H9 (cell line): ENCODE data around the gene SLC25A53. TPM values are rescaled to one million over a fixed set of nuclear protein-coding genes. Genes with fewer than 3 reads are reported as not detected.

ENCODE experiments used
- DNase-seq: peaks from one replicate; pipeline ENCODE4 v3.0.0-alpha.2; 2017
- H2AFZ ChIP-seq: one replicate; pipeline ENCODE4 v1.6.1; 2013; ENCODE audit warnings: mild to moderate bottlenecking, low read length, control low read depth, moderate library complexity
- H2AK5ac ChIP-seq: 2 replicates; pipeline ENCODE4 v1.6.1; 2013; ENCODE audit warnings: low read length, control low read depth, mixed read lengths; ENCODE audit not compliant: insufficient read length
- H2BK120ac ChIP-seq: one replicate; pipeline ENCODE4 v1.6.1; 2013; ENCODE audit warnings: low read depth, mild to moderate bottlenecking, low read length, control low read depth, inconsistent platforms; ENCODE audit not compliant: poor library complexity, severe bottlenecking
- H2BK12ac ChIP-seq: 2 replicates; pipeline ENCODE4 v1.6.1; 2013; ENCODE audit warnings: low read length, control low read depth, mixed read lengths, low read depth; ENCODE audit not compliant: insufficient read length
- H2BK15ac ChIP-seq: 2 replicates; pipeline ENCODE4 v1.6.1; 2013; ENCODE audit warnings: low read depth, low read length, control low read depth
- H2BK20ac ChIP-seq: one replicate; pipeline ENCODE4 v1.6.1; 2013; ENCODE audit warnings: low read depth, mild to moderate bottlenecking, low read length, control low read depth, inconsistent platforms; ENCODE audit not compliant: poor library complexity, severe bottlenecking
- H2BK5ac ChIP-seq: 2 replicates; pipeline ENCODE4 v1.6.1; 2013; ENCODE audit warnings: low read length, control low read depth, mixed read lengths; ENCODE audit not compliant: insufficient read length
- H3K14ac ChIP-seq: 2 replicates; pipeline ENCODE4 v1.6.1; 2013; ENCODE audit warnings: low read length, control low read depth; ENCODE audit not compliant: insufficient read depth
- H3K18ac ChIP-seq: 2 replicates; pipeline ENCODE4 v1.6.1; 2013; ENCODE audit warnings: low read depth, mild to moderate bottlenecking, mixed read lengths, low read length, control low read depth; ENCODE audit not compliant: insufficient read length
- H3K23ac ChIP-seq: 2 replicates; pipeline ENCODE4 v1.6.1; 2013; ENCODE audit warnings: low read length, control low read depth, mixed read lengths, low read depth; ENCODE audit not compliant: insufficient read length
- H3K23me2 ChIP-seq: 2 replicates; pipeline ENCODE4 v1.6.1; 2013; ENCODE audit warnings: low read depth, mild to moderate bottlenecking, mixed read lengths, low read length, control low read depth; ENCODE audit not compliant: insufficient read length, poor library complexity, severe bottlenecking
- H3K27ac ChIP-seq: 2 replicates; pipeline ENCODE4 v1.5.1; 2013; ENCODE audit warnings: low read length, control low read depth, mixed read lengths, low read depth; ENCODE audit not compliant: insufficient read length
- H3K27me3 ChIP-seq: 2 replicates; pipeline ENCODE4 v1.6.1; 2013; ENCODE audit warnings: low read length, control low read depth, inconsistent platforms; ENCODE audit not compliant: insufficient read depth
- H3K4ac ChIP-seq: 2 replicates; pipeline ENCODE4 v1.6.1; 2013; ENCODE audit warnings: low read depth, mild to moderate bottlenecking, control low read depth, inconsistent platforms, low read length, moderate library complexity
- H3K4me1 ChIP-seq: 2 replicates; pipeline ENCODE4 v1.6.1; 2013; ENCODE audit warnings: low read length, control low read depth, inconsistent platforms; ENCODE audit not compliant: insufficient read depth
- H3K4me2 ChIP-seq: 2 replicates; pipeline ENCODE4 v1.6.1; 2013; ENCODE audit warnings: low read length, control low read depth, mixed read lengths; ENCODE audit not compliant: insufficient read length, insufficient read depth
- H3K56ac ChIP-seq: 2 replicates; pipeline ENCODE4 v1.6.1; 2013; ENCODE audit warnings: low read depth, mild to moderate bottlenecking, mixed read lengths, low read length, control low read depth; ENCODE audit not compliant: insufficient read length
- H3K79me1 ChIP-seq: 2 replicates; pipeline ENCODE4 v1.6.1; 2013; ENCODE audit warnings: low read depth, mild to moderate bottlenecking, moderate library complexity, low read length, control low read depth, inconsistent platforms; ENCODE audit not compliant: insufficient read depth, poor library complexity, severe bottlenecking
- H3K79me2 ChIP-seq: 2 replicates; pipeline ENCODE4 v1.6.1; 2013; ENCODE audit warnings: low read length, control low read depth, inconsistent platforms; ENCODE audit not compliant: insufficient read depth
- H3K9ac ChIP-seq: 2 replicates; pipeline ENCODE4 v1.6.1; 2013; ENCODE audit warnings: low read length, control low read depth, mixed read lengths; ENCODE audit not compliant: insufficient read length; ENCODE audit errors: extremely low read depth
- H3K9me3 ChIP-seq: one replicate; pipeline ENCODE4 v1.6.1; 2013; ENCODE audit warnings: low read depth, low read length, inconsistent platforms; ENCODE audit not compliant: control insufficient read depth
- H3T11ph ChIP-seq: one replicate; pipeline ENCODE4 v1.6.1; 2013; ENCODE audit warnings: mild to moderate bottlenecking, low read length, control low read depth, inconsistent platforms
- H4K20me1 ChIP-seq: one replicate; pipeline ENCODE4 v1.6.1; 2013; ENCODE audit not compliant: control insufficient read depth, insufficient read length, insufficient read depth
- H4K5ac ChIP-seq: 2 replicates; pipeline ENCODE4 v1.6.1; 2013; ENCODE audit warnings: low read depth, mild to moderate bottlenecking, mixed read lengths, low read length, control low read depth; ENCODE audit not compliant: insufficient read length
- H4K8ac ChIP-seq: replicated peaks from 2 replicates; pipeline ENCODE4 v1.6.1; 2013; ENCODE audit warnings: low read length, control low read depth, mixed read lengths, low read depth; ENCODE audit not compliant: insufficient read length
- H4K91ac ChIP-seq: 2 replicates; pipeline ENCODE4 v1.6.1; 2013; ENCODE audit warnings: low read depth, mild to moderate bottlenecking, moderate library complexity, mixed read lengths, low read length, control low read depth; ENCODE audit not compliant: insufficient read length
- H3K27ac Mint-ChIP-seq, 3 experiments: 2 replicates in 2 of 3; 3 replicates in 1 of 3; pipeline ENCODE4 v1.8.0; 2020 to 2021; ENCODE audit warnings: mixed read lengths in 3 of 3, mild to moderate bottlenecking in 1 of 3, moderate library complexity in 1 of 3
- H3K27me3 Mint-ChIP-seq: 2 replicates; pipeline ENCODE4 v1.8.0; 2021; ENCODE audit warnings: low read depth, mild to moderate bottlenecking, moderate library complexity, mixed read lengths
- H3K36me3 Mint-ChIP-seq, 3 experiments: 2 replicates in 2 of 3; 3 replicates in 1 of 3; pipeline ENCODE4 v1.8.0; 2020 to 2021; ENCODE audit warnings: low read depth in 3 of 3, mixed read lengths in 3 of 3; ENCODE audit not compliant: insufficient read depth in 1 of 3
- H3K4me1 Mint-ChIP-seq, 2 experiments: 2 replicates each; pipeline ENCODE4 v1.8.0; 2020; ENCODE audit warnings: mixed read lengths in 2 of 2
- H3K4me3 Mint-ChIP-seq, 2 experiments: 2 replicates in 1 of 2; 3 replicates in 1 of 2; pipeline ENCODE4 v1.8.0; 2020 to 2021; ENCODE audit warnings: mild to moderate bottlenecking in 2 of 2, mixed read lengths in 2 of 2, moderate library complexity in 1 of 2
- H3K9me3 Mint-ChIP-seq, 2 experiments: 2 replicates in 1 of 2; 3 replicates in 1 of 2; pipeline ENCODE4 v1.8.0; 2020; ENCODE audit warnings: mild to moderate bottlenecking in 2 of 2, mixed read lengths in 2 of 2, moderate library complexity in 1 of 2
- CTCF ChIP-seq: fragments of 200-600 bp; sonication (generic); conservative IDR thresholded peaks from 3 replicates; pipeline ENCODE4 v1.8.0; 2021; ENCODE audit warnings: antibody characterized with exemption, mild to moderate bottlenecking
- WGBS: extraction: QIAGEN DNeasy Blood & Tissue Kit; methylation state at CpG from one replicate; pipeline ENCODE4 v1.1.7; 2013; ENCODE audit warnings: missing lambda C conversion rate, low lambda C conversion rate, mixed read lengths; ENCODE audit not compliant: insufficient read length; ENCODE audit errors: extremely low coverage; 5-methylcytosine and 5-hydroxymethylcytosine counted together
- total RNA-seq: library from RNA; stranded (reverse); gene quantifications from 2 replicates; pipeline ENCODE4 v1.2.1, GENCODE V29; 2021

SLC25A53 gene
- total RNA-seq, 1 experiment from 2014 or later, result 1.6 TPM

- Histone ChIP-seq H3K9ac (no peak overlapping the region), H3K27ac (no peak overlapping the region), H3K4me2 (no peak overlapping the region), H4K5ac (no peak overlapping the region), H2BK12ac (no peak overlapping the region), H2AK5ac (no peak overlapping the region), H2AFZ (no peak overlapping the region), H3K27me3 (no peaks in the 10 kb centered on the region), H3K56ac (no peak overlapping the region), H3K79me1 (no peaks in the 10 kb centered on the region), H4K91ac (no peak overlapping the region), H4K20me1 (no peaks in the 10 kb centered on the region), H2BK20ac (no peak overlapping the region), H4K8ac (no peak overlapping the region), H3T11ph (no peak overlapping the region), H3K9me3 (peaks cover 4% of the 10 kb centered on the region), H2BK15ac (no peak overlapping the region), H3K18ac (no peak overlapping the region), H3K23me2 (no peaks in the 10 kb centered on the region), H3K4ac (no peak overlapping the region), H2BK5ac (no peak overlapping the region), H3K79me2 (no peaks in the 10 kb centered on the region), H3K14ac (no peak overlapping the region), H3K23ac (no peak overlapping the region), H2BK120ac (no peak overlapping the region), H3K4me1 (no peaks in the 10 kb centered on the region; the same call in 1 of the 2 replicates)
- TF ChIP-seq CTCF, result no peak
- no peak for DNase-seq
- peaks cover 0 to 2% (median 0%) of the 10 kb centered on the region in 3 experiments; a peak in 1 of 7 replicates for H3K36me3 Mint-ChIP-seq
- peaks cover under 1% of the 10 kb centered on the region; the same call in 1 of the 2 replicates for H3K27me3 Mint-ChIP-seq
- H3K27ac Mint-ChIP-seq, result peak overlapping the region in 1 of 3 experiments; percentile 30; a peak in 1 of 7 replicates
- H3K4me3 Mint-ChIP-seq, result no peak overlapping the region
- H3K4me1 Mint-ChIP-seq, result peaks cover 2 to 3% of the 10 kb centered on the region in 2 experiments; a peak in 3 of 4 replicates
- peaks cover 0 to 44% of the 10 kb centered on the region in 2 experiments; a peak in 2 of 5 replicates for H3K9me3 Mint-ChIP-seq
- no CpG with 5 or more reads among the region's 5 CpGs for WGBS
These were observed 34.0 kb downstream of the SLC25A53 start for GRCh38 chrX:104122829-104123228.
